Esophagus squamous epithelium (tissue), 4 donors: ENCODE results near the gene ATP8B4.

Experiments
- POLR2A ChIP-seq, 4 donors: fragments of 450-650 bp; IDR thresholded peaks; one replicate each; pipeline ENCODE4 v1.6.1; 2017; ENCODE audit warnings: antibody characterized with exemption in 4 of 4, mild to moderate bottlenecking in 4 of 4, moderate library complexity in 3 of 4
- TF ChIP-seq, protein P1 (sequence below), 6 experiments: fragments of 450-650 bp in 4 of 6; fragments of 200-600 bp in 2 of 6; sonication (generic) in 2 of 6; IDR thresholded peaks; one replicate each; pipeline ENCODE4 v1.5.1; 2016 to 2019; ENCODE audit warnings: antibody characterized with exemption in 6 of 6, mild to moderate bottlenecking in 4 of 6, moderate library complexity in 4 of 6

- TF ChIP-seq, protein P1, sequence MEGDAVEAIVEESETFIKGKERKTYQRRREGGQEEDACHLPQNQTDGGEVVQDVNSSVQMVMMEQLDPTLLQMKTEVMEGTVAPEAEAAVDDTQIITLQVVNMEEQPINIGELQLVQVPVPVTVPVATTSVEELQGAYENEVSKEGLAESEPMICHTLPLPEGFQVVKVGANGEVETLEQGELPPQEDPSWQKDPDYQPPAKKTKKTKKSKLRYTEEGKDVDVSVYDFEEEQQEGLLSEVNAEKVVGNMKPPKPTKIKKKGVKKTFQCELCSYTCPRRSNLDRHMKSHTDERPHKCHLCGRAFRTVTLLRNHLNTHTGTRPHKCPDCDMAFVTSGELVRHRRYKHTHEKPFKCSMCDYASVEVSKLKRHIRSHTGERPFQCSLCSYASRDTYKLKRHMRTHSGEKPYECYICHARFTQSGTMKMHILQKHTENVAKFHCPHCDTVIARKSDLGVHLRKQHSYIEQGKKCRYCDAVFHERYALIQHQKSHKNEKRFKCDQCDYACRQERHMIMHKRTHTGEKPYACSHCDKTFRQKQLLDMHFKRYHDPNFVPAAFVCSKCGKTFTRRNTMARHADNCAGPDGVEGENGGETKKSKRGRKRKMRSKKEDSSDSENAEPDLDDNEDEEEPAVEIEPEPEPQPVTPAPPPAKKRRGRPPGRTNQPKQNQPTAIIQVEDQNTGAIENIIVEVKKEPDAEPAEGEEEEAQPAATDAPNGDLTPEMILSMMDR (IDR thresholded peaks at IDR 0.05): no peak
- no peak for TF ChIP-seq POLR2A (IDR thresholded peaks at IDR 0.05)
These were observed 41.4 kb downstream of the ATP8B4 start for GRCh38 chr15:50077651-50078050.
